PFSK-1 (cell line): ENCODE data around the gene UCN3.

Source experiments
- FOXP2 ChIP-seq: optimal IDR thresholded peaks from 2 replicates; pipeline ENCODE3; 2011; ENCODE audit warnings: borderline replicate concordance, control low read depth, inconsistent platforms; ENCODE audit not compliant: insufficient read depth; ENCODE audit errors: extremely low read length, extremely low read depth
- POLR2AphosphoS5 ChIP-seq: IDR thresholded peaks from 2 replicates; pipeline ENCODE4 v1.6.1; 2012; ENCODE audit warnings: low read depth, mild to moderate bottlenecking, control low read depth, low read length, moderate library complexity
- REST ChIP-seq, 2 experiments: IDR thresholded peaks; 2 replicates each; pipeline versions ENCODE4 v1.6.1 to v1.8.0; 2011 to 2012; ENCODE audit warnings: low read depth in 2 of 2, low read length in 2 of 2, control low read depth in 1 of 2, inconsistent platforms in 1 of 2, mild to moderate bottlenecking in 1 of 2, moderate library complexity in 1 of 2; ENCODE audit not compliant: insufficient read depth in 1 of 2
- TAF1 ChIP-seq: IDR thresholded peaks from 2 replicates; pipeline ENCODE4 v1.6.1; 2012; ENCODE audit warnings: low read length, control low read depth, borderline replicate concordance; ENCODE audit not compliant: insufficient read depth

GRCh38 chr10:5402798-5403197 lies 38.0 kb downstream of the UCN3 start:
- TF ChIP-seq POLR2AphosphoS5 (no peak), TAF1 (no peak), REST (IDR thresholded peaks at IDR 0.05; ENCODE audit: insufficient read depth in 1 of 2, low read depth in 2 of 2, low read length in 2 of 2) (no peak), FOXP2 (no peak)
